ENCODE results near the gene HOXC9. TPM values are rescaled to one million over a fixed set of nuclear protein-coding genes. Genes with fewer than 3 reads are reported as not detected.

Gene HOXC9
- total RNA-seq, 1 donor, result not detected

GRCh38 chr12:54044425-54045103 is 44.6 kb downstream of the HOXC9 start:
- Histone ChIP-seq H3K4me1 (ENCODE audit: insufficient read depth, low read length) (peaks cover 10% of the 10 kb centered on the region), H3K27me3 (ENCODE audit: insufficient read depth, low read length) (peaks cover 98% of the 10 kb centered on the region), H3K9me3 (ENCODE audit: low read depth, low read length) (no peaks in the 10 kb centered on the region), H3K4me3 (ENCODE audit: low read length) (no peak overlapping the region)

GRCh38 chr12:54045401-54045800 is 45.4 kb downstream of the HOXC9 start:
- Histone ChIP-seq H3K4me3 (ENCODE audit: low read length) (no peak overlapping the region), H3K27me3 (ENCODE audit: insufficient read depth, low read length) (peaks cover 98% of the 10 kb centered on the region), H3K9me3 (ENCODE audit: low read depth, low read length) (no peaks in the 10 kb centered on the region), H3K4me1 (ENCODE audit: insufficient read depth, low read length) (peaks cover 14% of the 10 kb centered on the region)

GRCh38 chr12:54045868-54046521 is 46.0 kb downstream of the HOXC9 start:
- Histone ChIP-seq H3K9me3 (ENCODE audit: low read depth, low read length) (no peaks in the 10 kb centered on the region), H3K4me3 (ENCODE audit: low read length) (no peak overlapping the region), H3K4me1 (ENCODE audit: insufficient read depth, low read length) (peaks cover 17% of the 10 kb centered on the region), H3K27me3 (ENCODE audit: insufficient read depth, low read length) (peaks cover 98% of the 10 kb centered on the region)

- H3K27me3 ChIP-seq (ENCODE audit: insufficient read depth, low read length), result peaks cover 98% of the 10 kb centered on the region
- no peak overlapping the region for H3K4me3 ChIP-seq (ENCODE audit: low read length)
- H3K4me1 ChIP-seq (ENCODE audit: insufficient read depth, low read length), result peaks cover 18% of the 10 kb centered on the region
- no peaks in the 10 kb centered on the region for H3K9me3 ChIP-seq (ENCODE audit: low read depth, low read length)
These were observed 46.8 kb downstream of the HOXC9 start for GRCh38 chr12:54046809-54047159.

- Histone ChIP-seq H3K4me3 (ENCODE audit: low read length) (no peak overlapping the region), H3K4me1 (ENCODE audit: insufficient read depth, low read length) (peaks cover 18% of the 10 kb centered on the region), H3K9me3 (ENCODE audit: low read depth, low read length) (no peaks in the 10 kb centered on the region), H3K27me3 (ENCODE audit: insufficient read depth, low read length) (peaks cover 100% of the 10 kb centered on the region)
These were observed 47.4 kb downstream of the HOXC9 start for GRCh38 chr12:54047160-54047963.

- H3K27me3 ChIP-seq (ENCODE audit: insufficient read depth, low read length), result peaks cover 100% of the 10 kb centered on the region
- peaks cover 24% of the 10 kb centered on the region for H3K4me1 ChIP-seq (ENCODE audit: insufficient read depth, low read length)
- no peak overlapping the region for H3K4me3 ChIP-seq (ENCODE audit: low read length)
- H3K9me3 ChIP-seq (ENCODE audit: low read depth, low read length), result no peaks in the 10 kb centered on the region
These were observed 48.0 kb downstream of the HOXC9 start for GRCh38 chr12:54047964-54048303.

GRCh38 chr12:54048406-54049093 is 48.6 kb downstream of the HOXC9 start:
- Histone ChIP-seq H3K4me3 (ENCODE audit: low read length) (no peak overlapping the region), H3K9me3 (ENCODE audit: low read depth, low read length) (no peaks in the 10 kb centered on the region), H3K4me1 (ENCODE audit: insufficient read depth, low read length) (peaks cover 28% of the 10 kb centered on the region)

GRCh38 chr12:54049108-54049507 is 49.1 kb downstream of the HOXC9 start:
- Histone ChIP-seq H3K4me1 (ENCODE audit: insufficient read depth, low read length) (peaks cover 28% of the 10 kb centered on the region), H3K9me3 (ENCODE audit: low read depth, low read length) (no peaks in the 10 kb centered on the region), H3K27me3 (ENCODE audit: insufficient read depth, low read length) (peaks cover 99% of the 10 kb centered on the region), H3K4me3 (ENCODE audit: low read length) (no peak overlapping the region)

More at GRCh38 chr12:54048406-54049093, 48.6 kb downstream of the HOXC9 start:
- H3K27me3 ChIP-seq (ENCODE audit: insufficient read depth, low read length), result peaks cover 99% of the 10 kb centered on the region

- Histone ChIP-seq H3K9me3 (ENCODE audit: low read depth, low read length) (no peaks in the 10 kb centered on the region), H3K4me1 (ENCODE audit: insufficient read depth, low read length) (peaks cover 28% of the 10 kb centered on the region), H3K27me3 (ENCODE audit: insufficient read depth, low read length) (peaks cover 95% of the 10 kb centered on the region), H3K4me3 (ENCODE audit: low read length) (no peak overlapping the region)
These were observed 50.5 kb downstream of the HOXC9 start for GRCh38 chr12:54050482-54050810.

- Histone ChIP-seq H3K27me3 (ENCODE audit: insufficient read depth, low read length) (peaks cover 95% of the 10 kb centered on the region), H3K4me3 (ENCODE audit: low read length) (no peak overlapping the region), H3K9me3 (ENCODE audit: low read depth, low read length) (no peaks in the 10 kb centered on the region), H3K4me1 (ENCODE audit: insufficient read depth, low read length) (peaks cover 28% of the 10 kb centered on the region)
These were observed 51.3 kb downstream of the HOXC9 start for GRCh38 chr12:54051026-54051842.

- H3K4me3 ChIP-seq (ENCODE audit: low read length), result no peak overlapping the region
- no peaks in the 10 kb centered on the region for H3K9me3 ChIP-seq (ENCODE audit: low read depth, low read length)
- H3K27me3 ChIP-seq (ENCODE audit: insufficient read depth, low read length), result peaks cover 95% of the 10 kb centered on the region
- peaks cover 25% of the 10 kb centered on the region for H3K4me1 ChIP-seq (ENCODE audit: insufficient read depth, low read length)
These were observed 52.0 kb downstream of the HOXC9 start for GRCh38 chr12:54051874-54052437.

GRCh38 chr12:54052438-54053002 is 52.6 kb downstream of the HOXC9 start:
- no peaks in the 10 kb centered on the region for H3K9me3 ChIP-seq (ENCODE audit: low read depth, low read length)
- H3K4me3 ChIP-seq (ENCODE audit: low read length), result no peak overlapping the region
- peaks cover 19% of the 10 kb centered on the region for H3K4me1 ChIP-seq (ENCODE audit: insufficient read depth, low read length)
- peaks cover 95% of the 10 kb centered on the region for H3K27me3 ChIP-seq (ENCODE audit: insufficient read depth, low read length)

Measured in mononuclear cell (primary cell).